Measurements from ENCODE around the gene HAPLN3.

Gene HAPLN3

DNA sequence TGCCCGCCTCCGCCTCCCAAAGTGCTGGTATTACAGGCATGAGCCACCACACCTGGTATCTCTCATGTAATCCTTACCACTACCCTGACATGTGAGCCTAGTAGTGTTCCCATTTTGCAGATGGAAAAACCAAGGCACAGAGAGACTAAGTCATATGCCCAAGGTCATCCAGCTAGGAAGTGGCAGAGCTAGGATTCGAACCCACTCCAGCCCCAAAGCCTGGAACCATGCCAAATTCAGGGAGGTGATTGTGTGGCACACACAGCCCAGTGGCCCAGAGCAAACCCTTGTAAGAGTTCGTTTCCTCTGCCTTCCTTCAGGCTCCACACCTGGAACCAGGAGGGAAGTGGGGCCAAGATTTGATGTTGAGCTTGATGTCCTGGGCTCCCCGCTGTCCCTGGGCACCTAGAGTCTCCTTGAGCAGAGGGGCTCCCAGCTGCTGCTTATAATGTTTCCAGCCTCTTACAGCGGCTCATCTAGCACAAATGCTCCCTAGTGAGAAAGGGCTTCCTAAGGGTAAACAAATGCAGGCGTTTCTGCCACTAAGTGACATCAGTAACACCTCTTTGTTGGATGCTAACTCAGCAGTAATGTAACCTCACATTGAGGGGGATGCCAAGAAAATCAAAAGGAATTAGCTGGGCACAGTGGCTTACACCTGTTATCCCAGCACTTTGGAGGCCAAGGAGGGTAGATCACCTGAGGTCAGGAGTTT is 3.6 kb downstream of the HAPLN3 start:
- no peak for DNase-seq

DNA sequence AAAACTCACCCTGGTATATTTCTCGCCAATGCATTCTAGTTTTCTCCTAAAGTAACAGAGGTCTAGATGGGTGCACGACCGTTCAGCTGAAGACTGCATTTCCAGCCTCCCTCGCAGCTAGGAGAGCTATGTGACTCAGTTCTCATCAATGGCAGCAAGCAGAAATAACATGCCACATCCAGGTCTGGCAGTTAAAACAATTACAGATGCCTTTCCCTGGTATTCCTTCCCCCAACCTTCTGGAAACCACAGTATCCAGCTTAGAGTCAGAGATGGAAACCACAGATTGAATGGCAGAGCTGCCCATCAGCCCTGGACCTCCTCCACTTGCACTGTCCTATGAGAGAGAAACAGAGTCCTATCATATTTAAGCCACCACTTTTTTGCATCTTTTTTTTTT is 4.8 kb downstream of the HAPLN3 start:
- peak; percentile 37 for DNase-seq

DNA sequence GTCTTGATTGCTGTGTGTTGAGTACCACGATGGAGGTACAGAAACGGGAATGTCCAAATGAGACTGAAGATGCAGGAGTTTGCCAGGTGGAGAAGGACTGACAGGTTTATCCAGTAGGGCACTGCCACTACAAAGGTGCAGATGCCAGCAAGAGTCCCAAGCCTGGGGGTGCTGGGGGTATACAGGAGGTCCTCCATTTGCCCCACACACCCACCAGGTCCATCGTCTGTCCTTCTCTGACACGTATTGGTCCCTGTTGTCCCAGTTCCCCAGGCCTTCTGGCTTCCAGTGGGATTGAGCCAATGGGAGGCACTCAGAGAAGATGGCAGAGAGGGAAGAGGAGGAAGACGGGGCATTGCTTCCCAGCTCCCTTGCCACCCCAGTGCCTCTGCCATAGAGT is 6.6 kb downstream of the HAPLN3 start:
- no peak for DNase-seq

DNA sequence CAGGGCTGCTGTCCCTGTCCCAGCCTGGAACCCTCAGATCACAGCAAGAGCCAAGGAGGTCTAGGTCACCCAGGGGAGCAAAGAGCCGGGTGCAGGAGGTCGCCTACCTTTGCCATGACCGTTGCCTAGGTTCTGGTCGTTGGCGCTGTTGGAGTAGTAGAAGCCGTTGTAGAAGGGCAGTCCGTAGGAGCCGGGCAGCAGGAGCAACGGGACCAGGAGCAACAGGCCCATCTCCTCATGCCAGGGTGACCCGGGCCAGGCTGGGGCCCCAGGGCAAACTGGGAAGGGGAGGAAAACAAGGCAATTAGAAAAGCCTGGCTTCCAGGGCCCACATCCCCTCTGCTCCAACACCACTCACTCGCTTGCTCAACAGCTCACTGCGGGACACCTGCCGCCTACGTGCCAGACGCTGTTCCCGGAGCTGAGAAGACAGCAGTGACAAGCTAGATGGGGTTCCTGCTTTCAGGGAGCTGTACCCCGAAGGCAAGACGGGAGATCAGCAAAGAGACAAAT is 8.2 kb downstream of the HAPLN3 start:
- DNase-seq: no peak

DNA sequence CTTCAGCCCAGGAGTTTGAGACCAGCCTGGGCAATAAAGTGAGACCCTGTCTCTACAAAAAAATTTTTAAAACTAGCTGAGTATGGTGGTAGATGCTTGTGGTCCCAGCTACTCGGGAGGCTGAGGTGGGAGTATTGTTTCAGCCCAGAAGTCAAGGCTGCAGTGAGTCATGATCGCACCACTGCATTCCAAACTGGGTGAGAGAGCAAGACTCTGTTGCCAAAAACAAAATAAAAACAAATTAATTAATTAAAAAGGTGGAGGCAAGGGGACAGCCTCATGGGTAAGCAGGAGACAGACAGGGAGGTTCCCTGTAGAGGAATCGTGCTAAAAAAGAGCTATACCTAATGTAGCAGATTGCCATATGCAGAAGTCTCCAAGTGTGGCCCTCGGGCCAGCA is 12.6 kb downstream of the HAPLN3 start:
- peak; percentile 39 for DNase-seq

DNA sequence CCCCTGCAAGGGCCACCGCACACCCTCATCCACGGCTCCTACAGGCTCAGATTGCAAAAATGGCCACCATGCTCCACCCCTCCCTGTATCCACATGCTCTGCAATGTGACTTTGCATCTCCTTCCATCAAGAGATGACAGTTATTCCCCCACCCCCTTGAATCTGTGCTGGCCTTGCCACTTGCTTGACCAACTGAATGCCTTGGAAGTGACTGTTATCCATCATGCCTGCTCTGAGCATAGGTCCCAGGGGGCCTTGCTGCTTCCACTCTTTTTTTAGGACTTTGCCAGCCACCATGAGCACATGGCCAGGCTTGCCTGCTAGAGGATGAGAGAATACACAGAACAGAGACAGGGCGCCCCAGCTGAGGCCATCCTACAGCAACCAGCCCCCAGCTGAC is 13.6 kb downstream of the HAPLN3 start:
- DNase-seq: no peak

DNA sequence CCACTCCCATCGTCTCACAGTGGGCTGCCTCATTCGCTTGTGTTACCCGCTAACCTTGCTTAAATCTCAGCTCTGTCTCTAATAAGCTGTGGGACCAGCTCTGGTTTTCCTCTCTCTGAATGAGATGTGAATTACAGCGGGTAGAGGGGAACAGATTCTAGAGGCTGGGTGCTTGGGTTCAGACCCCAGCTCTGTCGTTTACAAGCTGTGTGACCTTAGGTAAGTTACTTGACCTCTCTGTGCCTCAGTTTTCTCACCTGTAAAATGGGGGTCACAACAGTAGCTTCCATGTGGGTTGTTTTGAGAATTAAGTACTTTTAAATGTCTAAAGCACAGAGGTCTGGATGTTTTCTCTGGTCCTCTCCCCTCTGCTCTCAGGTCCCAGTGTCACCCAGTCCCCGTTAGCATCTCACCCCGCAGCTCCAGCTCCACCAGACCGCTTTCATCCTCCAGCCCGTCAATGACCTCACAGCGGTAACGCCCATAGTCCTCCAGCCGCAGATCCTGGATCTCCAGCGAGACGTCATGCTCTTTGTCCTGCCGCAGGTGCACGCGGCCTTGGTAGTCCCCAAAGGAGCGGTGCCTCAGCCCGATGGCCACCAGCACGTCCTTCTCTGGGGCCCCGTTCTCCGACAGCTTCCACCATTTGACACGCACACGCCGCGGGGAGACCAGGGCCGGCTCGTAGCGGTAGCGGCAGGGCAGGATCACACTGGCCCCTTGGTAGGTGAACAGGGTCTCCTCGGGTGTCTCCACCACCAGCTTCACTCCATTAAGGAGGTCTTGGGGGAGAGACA is 14.2 kb downstream of the HAPLN3 start:
- DNase-seq: no peak

DNA sequence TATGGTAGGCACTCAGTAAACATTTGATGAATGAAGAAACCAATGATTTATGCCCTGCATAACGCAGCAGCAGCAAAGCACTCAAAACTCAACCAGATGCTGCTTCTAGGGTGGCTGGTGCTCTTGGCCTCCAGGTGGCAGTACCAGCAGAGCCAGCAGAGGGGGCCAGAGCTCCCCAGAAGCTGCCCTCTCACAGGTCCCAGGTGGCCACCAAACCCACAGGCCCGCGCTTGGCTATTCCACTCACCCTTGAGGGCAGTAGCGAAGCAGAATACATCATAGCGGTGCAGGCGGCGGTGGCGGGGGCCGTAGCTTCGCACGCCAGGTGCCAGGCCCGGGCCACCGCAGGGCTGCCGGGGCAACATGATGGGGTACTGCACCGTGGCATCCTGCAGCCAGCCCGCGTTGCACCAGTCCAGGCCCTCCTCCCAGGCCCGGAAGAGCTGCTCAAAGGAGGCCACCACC is 16.6 kb downstream of the HAPLN3 start:
- peak; percentile 37 for DNase-seq

DNA sequence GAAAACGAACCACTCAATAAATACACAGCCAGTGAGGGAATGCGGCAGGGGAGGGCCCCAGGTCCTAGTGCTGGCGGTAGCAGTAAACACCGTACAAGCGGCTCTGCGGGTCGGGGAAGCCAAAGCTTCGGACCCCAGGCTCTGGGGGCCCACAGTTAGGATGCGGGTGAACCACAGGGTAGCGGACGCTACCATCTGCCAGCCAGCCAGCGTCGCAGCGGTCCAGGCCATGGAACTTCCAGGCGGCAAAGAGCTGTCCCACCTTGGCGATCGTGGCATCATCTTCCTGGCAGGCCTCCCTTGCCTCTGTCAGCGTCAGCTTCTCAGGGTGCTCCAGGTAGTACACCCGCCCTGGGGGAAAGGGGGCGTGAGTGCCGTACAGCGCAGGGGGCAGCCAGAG is 17.4 kb downstream of the HAPLN3 start:
- DNase-seq: no peak

DNA sequence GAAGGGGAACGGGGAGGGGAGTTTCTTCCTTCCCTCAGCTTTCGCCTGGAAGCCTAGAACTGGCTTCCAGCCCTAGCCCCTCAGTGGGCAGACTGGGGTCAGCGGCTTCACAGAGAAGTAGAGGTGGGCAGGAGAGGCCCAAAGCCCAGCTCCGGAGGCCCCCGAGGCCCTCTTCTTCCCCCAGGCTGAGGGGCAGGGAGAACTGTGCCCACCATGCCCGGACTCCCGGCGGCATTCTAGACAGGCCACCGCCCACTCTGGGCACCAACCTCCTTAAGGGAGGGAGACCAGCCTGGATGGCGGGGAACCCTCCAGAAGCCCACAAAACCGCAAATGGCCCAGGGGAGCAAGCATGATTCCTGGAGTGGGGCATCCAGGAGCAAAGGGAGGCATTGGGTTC is 17.9 kb downstream of the HAPLN3 start:
- DNase-seq: no peak

DNA sequence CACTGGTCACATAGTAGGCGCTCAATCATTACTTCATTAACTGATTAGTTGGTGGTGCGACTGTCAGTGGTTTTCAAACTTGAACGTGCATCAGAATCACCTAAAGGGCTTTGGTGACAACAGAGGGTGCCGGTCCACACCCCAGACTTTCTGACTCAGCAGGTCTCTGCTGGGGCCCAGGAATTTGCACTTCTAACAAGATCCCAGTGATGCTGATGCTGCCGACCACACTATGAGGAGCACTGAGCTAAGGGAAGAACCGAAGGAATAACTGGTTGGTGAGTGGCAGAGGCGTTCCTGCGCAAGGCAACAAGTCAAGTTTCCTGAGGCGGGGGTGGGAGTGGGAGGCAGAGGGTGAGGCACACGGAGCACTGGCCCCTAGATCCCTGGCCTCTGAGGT is 18.8 kb downstream of the HAPLN3 start:
- no peak for DNase-seq

DNA sequence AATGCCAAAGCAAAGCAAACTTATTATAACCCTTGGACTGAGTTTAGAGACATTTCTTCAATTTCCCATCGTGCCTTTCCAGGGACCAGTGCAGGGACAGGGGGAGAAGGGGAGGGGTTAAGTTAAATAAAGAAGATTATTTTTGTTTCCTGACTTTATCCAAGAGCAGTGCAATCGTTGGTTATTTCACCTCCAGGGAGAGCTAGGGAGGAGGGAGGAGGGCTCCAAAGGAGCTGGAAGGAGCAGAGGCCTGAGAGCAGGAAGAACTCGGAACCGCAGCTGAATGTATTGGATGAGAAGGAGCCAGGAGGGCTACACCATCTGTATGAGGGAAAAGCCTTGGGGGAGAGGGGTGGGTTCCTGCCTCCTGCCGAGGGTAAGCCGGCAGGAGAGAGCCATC is 20.7 kb downstream of the HAPLN3 start:
- DNase-seq: no peak

DNA sequence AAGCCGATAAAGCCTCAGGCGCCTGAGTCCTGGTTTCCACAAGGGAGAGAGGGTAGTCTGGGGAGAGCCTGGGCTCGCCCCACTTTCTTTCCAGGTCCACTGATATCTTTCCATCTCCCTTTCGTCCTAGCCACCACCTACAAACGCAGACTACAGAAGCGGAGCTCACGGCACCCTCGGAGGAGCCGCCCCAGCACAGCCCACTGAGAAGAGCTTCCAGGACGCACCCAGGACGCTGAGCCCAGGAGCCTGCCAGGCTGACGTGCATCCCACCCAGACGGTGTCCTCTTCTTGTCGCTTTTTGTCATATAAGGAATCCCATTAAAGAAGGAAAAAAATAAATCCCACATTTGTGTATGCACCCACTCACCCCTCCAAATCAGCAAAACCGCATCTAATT is 21.1 kb downstream of the HAPLN3 start:
- DNase-seq: no peak

DNA sequence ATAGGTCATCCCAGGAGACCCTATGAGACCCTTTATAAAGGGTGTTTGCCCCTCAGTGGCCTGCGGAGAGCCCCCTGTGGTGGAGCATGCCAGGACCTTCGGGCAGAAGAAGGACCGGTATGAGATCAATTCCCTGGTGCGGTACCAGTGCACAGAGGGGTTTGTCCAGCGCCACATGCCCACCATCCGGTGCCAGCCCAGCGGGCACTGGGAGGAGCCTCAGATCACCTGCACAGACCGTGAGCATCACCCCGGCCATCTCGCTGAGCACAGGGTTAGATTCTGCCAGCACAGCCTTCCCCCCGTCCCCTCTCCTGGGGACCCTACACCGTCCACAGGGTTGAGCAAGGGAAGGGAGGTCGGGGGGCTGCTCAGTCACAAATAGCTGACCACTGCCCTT is 21.6 kb downstream of the HAPLN3 start:
- DNase-seq: no peak

DNA sequence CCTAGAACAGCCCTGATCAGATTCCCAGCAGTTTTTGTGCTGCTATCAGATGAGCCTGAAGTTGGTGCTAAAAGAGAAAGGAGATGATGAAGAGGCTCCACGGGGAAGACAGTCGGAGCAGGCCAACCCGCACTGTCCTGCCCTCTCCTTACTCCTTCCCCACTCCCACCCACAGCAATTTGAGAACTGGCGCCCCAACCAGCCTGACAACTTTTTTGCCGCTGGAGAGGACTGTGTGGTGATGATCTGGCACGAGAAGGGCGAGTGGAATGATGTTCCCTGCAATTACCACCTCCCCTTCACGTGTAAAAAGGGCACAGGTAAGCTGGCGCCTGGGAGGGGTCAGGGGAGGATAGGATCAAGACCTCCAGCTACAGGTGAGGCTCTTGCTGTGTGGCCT is 22.6 kb downstream of the HAPLN3 start:
- no peak for DNase-seq

DNA sequence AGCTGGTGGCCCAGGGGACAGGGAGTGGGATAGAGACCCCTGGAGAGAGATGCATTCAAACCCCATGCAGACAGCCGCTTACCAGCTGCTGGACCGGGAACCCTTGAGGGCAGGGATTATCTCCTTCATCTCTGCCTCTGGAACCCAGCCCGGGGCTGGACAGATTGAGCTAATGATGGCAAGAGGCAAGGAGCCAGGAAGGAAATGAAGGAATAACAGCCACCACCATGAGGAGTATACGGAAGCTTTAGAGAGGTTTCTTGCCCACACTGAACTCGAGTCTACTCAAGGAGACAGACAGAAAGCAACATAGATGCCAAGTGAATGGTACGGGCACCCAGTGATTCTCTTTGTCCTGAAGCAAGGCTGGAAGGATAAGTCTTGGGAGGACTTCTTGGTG is 23.2 kb downstream of the HAPLN3 start:
- no peak for DNase-seq

DNA sequence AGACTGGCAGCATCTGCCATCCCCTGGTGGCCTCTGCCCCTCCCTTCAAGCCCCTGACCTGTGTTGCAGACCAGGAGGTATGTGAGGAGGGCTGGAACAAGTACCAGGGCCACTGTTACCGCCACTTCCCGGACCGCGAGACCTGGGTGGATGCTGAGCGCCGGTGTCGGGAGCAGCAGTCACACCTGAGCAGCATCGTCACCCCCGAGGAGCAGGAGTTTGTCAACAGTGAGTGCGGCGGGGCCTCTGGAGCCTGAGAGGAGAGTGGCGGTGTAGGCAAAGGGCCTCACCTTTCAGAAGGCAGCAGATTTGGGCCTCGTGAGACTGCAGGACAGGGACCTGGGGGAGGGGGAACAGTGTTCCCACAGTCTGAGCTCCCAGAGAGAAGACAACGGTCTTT is 24.0 kb downstream of the HAPLN3 start:
- DNase-seq: no peak

DNA sequence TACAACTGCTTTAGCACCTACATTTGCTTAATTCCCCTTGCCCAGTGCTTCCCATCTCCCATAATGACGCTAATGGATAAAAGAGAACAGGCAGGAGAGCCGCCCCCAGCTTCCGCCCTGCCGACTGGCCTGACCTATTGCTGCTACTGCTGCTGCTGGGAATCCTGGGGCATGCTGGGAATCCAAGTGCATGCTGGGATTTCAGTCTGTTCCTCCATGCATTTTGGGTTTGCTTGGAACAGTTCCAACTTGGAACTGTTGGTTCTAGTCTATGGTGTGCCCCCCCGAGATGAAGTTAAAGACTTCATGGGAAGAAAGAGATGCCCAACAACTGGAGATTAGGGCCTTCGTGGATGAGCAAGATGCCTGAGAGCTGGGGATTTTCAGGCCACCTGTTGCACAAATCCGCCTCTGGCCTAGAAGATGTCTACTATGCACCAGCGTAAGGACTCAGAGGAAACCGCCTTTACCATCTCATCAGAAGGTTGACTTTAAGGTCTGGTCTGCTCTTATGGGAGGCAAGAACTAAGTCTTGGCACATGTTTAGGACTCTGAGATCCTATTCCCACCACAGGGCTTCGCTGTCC is 29.0 kb downstream of the HAPLN3 start:
- DNase-seq: no peak

DNA sequence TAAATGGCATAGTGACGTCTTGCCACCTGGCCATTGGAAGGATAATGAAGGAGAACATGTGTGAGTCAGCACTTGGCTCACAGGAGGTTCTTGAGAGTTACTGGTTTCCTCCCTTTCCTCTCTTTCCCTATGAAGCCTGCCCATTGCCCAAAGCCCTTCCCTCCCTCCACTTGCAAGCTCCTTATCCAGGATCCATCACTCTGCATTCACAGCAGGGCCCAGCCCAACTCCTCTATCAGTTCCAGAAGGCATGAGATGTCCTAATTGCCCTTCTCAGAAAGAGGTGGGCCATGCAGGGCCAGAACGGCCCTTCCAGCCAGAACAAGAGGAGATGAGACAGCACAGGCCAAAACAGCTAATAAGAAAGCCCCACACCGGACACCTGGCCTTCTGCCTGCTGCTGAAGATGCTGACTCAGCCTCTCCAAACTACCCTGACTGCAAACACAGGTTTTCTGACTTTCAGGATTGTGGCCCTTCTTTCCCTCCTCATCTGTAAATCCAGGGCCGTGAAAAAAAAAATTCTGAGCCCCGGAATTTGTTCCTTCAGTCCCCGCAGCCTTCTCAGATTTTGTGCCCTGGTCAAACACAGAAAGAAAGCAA is 29.7 kb downstream of the HAPLN3 start:
- DNase-seq: no peak

DNA sequence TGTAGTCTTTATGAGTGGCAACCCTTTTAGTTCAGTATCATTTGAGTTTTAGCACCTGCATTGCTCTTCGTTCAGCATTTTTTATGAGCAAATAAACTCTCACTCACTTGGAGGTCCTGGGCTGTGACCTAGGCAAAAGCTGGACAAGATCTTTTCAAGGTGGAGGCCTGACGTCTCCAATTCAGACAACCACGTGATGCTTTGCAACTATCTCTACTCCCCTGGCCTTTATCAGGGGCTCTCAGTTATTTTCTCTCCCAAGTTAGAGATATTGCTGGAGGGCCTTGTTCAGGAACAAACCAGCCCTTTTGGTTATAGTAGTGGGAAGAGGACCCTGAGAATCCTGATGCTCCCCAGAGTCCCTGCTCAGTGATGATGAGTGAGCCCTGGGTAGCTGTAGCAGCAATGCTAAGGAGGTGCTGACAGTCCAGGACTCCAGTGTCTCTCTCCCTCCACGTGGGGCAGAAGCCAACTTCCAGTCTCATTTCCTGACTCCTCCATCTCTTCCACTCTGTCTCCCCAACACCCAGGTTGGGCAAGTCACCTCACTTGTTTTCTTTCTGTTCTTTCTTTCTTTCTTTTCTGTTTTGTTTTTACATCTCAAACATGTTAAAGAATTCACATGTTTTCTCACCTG is 30.4 kb downstream of the HAPLN3 start:
- DNase-seq: no peak

DNA sequence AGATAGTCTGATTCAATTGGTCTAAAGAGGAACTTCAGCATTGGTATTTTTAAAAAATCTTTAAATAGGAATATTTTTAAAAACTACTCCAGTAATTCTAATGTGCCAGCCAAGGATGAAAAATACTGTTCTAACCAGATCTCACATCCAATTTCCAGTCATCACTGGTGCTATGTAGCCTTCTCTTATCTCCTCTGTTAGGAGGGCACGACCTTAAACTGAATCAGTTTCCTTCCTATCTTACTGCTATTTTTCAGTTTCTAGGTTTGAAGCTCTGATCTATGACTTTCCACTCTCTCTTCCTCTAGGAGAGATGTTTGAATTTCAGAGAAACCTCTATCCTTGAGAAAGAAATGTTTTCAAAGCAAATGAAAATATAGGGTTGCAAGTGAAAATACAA is 31.9 kb downstream of the HAPLN3 start:
- DNase-seq: no peak

DNA sequence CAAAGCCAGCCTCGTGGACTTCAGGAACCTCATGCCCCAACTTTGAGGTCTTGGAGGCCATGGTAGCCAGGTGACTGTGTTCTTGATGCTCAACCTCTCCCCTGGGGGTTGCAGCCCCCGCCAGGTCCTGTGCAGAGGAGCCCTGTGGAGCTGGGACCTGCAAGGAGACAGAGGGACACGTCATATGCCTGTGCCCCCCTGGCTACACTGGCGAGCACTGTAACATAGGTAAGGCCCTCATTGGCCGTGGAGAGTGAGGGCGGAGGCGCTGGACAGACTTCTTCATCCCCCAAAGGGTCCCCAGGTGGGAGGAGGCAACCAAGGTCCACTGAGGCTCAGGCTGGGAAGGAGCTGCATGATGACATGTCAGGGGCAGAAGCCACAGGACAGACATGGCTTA is 35.1 kb downstream of the HAPLN3 start:
- DNase-seq: no peak

DNA sequence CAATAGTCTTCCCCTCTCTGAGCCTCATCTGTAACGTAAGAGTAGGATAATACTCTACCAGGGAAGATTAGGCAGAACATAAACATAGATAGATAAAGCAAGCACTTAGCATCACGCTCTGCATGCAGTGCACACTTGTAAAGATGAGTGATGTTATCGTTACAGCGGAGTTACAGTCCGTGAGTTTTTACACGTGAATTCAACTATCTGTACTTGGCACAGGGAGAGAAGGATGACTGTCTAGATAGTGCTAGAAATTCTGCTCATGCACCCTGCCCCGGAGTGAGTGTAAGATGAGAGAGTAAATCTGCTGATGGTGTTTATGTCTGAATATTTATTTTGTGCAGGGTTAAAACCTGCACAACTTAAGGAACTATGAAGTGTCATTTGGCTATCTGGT is 35.8 kb downstream of the HAPLN3 start:
- DNase-seq: no peak
